HepG2 (cell line): ENCODE measurements around the gene SLC39A10. TPM values are rescaled to one million over a fixed set of nuclear protein-coding genes. Genes with fewer than 3 reads are reported as not detected.

ENCODE experiments used
- ARNT2 ChIP-seq: sonication (generic); formaldehyde crosslinking; IDR thresholded peaks from 2 replicates; pipeline ENCODE4 v1.8.0; 2022; ENCODE audit warnings: mild to moderate bottlenecking, low read depth, missing genetic modification reagents, moderate library complexity
- HMGXB3 ChIP-seq: sonication (generic); formaldehyde crosslinking; IDR thresholded peaks from 2 replicates; pipeline ENCODE4 v1.4.0; 2020; ENCODE audit warnings: missing genetic modification reagents, borderline replicate concordance
- ISX ChIP-seq: sonication (generic); formaldehyde crosslinking; conservative IDR thresholded peaks from 2 replicates; pipeline ENCODE4 v1.5.0; 2020; ENCODE audit warnings: missing genetic modification reagents
- KLF15 ChIP-seq: sonication (generic); formaldehyde crosslinking; IDR thresholded peaks from 2 replicates; pipeline ENCODE4 v1.8.1; 2023; ENCODE audit warnings: borderline replicate concordance, mild to moderate bottlenecking, inconsistent platforms, missing genetic modification reagents, mixed read lengths
- LBX2 ChIP-seq: sonication (generic); formaldehyde crosslinking; IDR thresholded peaks from 2 replicates; pipeline ENCODE4 v1.5.0; 2020; ENCODE audit warnings: missing genetic modification reagents, mild to moderate bottlenecking, borderline replicate concordance
- NCOA2 ChIP-seq: sonication (generic); formaldehyde crosslinking; IDR thresholded peaks from 2 replicates; pipeline ENCODE4 v1.8.0; 2022; ENCODE audit warnings: inconsistent platforms
- RFXANK ChIP-seq: IDR thresholded peaks from 2 replicates; pipeline ENCODE4 v1.6.1; 2016
- SIX4 ChIP-seq: sonication (generic); formaldehyde crosslinking; IDR thresholded peaks from 2 replicates; pipeline ENCODE4 v1.4.0; 2020; ENCODE audit warnings: missing genetic modification reagents
- SMARCE1 ChIP-seq: fragments of 450-650 bp; IDR thresholded peaks from 2 replicates; pipeline ENCODE4 v1.6.1; 2017; ENCODE audit warnings: borderline replicate concordance
- SNRNP70 ChIP-seq: fragments of 200-400 bp; formaldehyde crosslinking; IDR thresholded peaks from 2 replicates; pipeline ENCODE4 v1.6.1; 2017; ENCODE audit warnings: mild to moderate bottlenecking, low read depth, low read length, moderate library complexity
- SPEN ChIP-seq: sonication (generic); formaldehyde crosslinking; IDR thresholded peaks from 2 replicates; pipeline ENCODE4 v1.5.1; 2020; ENCODE audit warnings: low read depth, mild to moderate bottlenecking, missing genetic modification reagents
- TGIF2 ChIP-seq: IDR thresholded peaks from 2 replicates; pipeline ENCODE4 v1.6.1; 2016; ENCODE audit warnings: control low read depth, missing compliant biosample characterization
- THRA ChIP-seq: sonication (generic); formaldehyde crosslinking; IDR thresholded peaks from 2 replicates; pipeline ENCODE4 v1.4.0; 2020; ENCODE audit warnings: missing genetic modification reagents, borderline replicate concordance
- ZFP36L2 ChIP-seq: sonication (generic); formaldehyde crosslinking; IDR thresholded peaks from 2 replicates; pipeline ENCODE4 v1.4.0; 2020; ENCODE audit warnings: missing genetic modification reagents
- ZNF646 ChIP-seq: sonication (generic); formaldehyde crosslinking; IDR thresholded peaks from 2 replicates; pipeline ENCODE4 v1.9.0; 2021; ENCODE audit warnings: mild to moderate bottlenecking, missing genetic modification reagents
- polyA plus RNA-seq, 8 experiments: library from polyadenylated mRNA; depleted of rRNA in 3 of 8; stranded (reverse) in 7 of 8; unstranded in 1 of 8; fragments of >200 nt; fragmentation: Illumina TruSeq in 4 of 8; extraction: Trizol in 4 of 8; gene quantifications; 2 replicates each; pipeline versions ENCODE4 v1.2.1 to v1.2.3, GENCODE V29; 2011 to 2016; ENCODE audit warnings: low read depth in 4 of 8, missing spikeins in 1 of 8, mixed read lengths in 1 of 8; ENCODE audit not compliant: insufficient read depth in 1 of 8
- total RNA-seq, 5 experiments: library from RNA; depleted of rRNA; stranded (reverse); fragments of >200 nt; fragmentation: Illumina TruSeq; extraction: Trizol; gene quantifications; 2 replicates each; pipeline ENCODE4 v1.2.3, GENCODE V29; 2016; ENCODE audit warnings: low read depth in 1 of 5

SLC39A10 gene
- total and polyA plus RNA-seq, 2 of the 13 experiments (the other 11 are each of a cell fraction or from before 2014, with no cell fraction given) = 13.2 to 21.0 TPM

- TF ChIP-seq ZNF646 (CRISPR knock-in tag) (no peak), RFXANK (peak; percentile 95; the same call in 1 of the 2 replicates), ZFP36L2 (CRISPR knock-in tag) (no peak), HMGXB3 (CRISPR knock-in tag) (0 out of 2 replicates have a peak, but pooled peaks have one; percentile 26), THRA (CRISPR knock-in tag) (peak; percentile 57; the same call in 1 of the 2 replicates), SNRNP70 (peak; percentile 100), ISX (CRISPR knock-in tag) (no peak), KLF15 (peak; percentile 19; the same call in 1 of the 2 replicates), TGIF2 (CRISPR knock-in tag) (peak; percentile 76), SMARCE1 (no peak), SIX4 (no peak), NCOA2 (CRISPR knock-in tag) (no peak), ARNT2 (CRISPR knock-in tag) (no peak), SPEN (CRISPR knock-in tag) (no peak; the same call in none of the 2 replicates), LBX2 (peak; percentile 57; the same call in 1 of the 2 replicates)
Observed at GRCh38 chr2:195656859-195657633, at the start of gene SLC39A10 (continued).
